Measurements from ENCODE around the gene FTCD. TPM values are rescaled to one million over a fixed set of nuclear protein-coding genes. Genes with fewer than 3 reads are reported as not detected.

FTCD gene
- total RNA-seq, 1 experiment from 2014 or later: 6.7 TPM

- peaks cover 15 to 32% of the 10 kb centered on the region in 2 experiments for H3K9me3 Mint-ChIP-seq
- H2BK15ac ChIP-seq (ENCODE audit: low read depth, low read length): no peak overlapping the region
- H3K27ac Mint-ChIP-seq: 0 out of 7 replicates have a peak overlapping the region, but pooled peaks of 1 of the 3 experiments have one; percentile 31
- H3K4me2 ChIP-seq (ENCODE audit: insufficient read depth, insufficient read length, low read length): no peak overlapping the region
- no peak overlapping the region for H3K18ac ChIP-seq (ENCODE audit: insufficient read length, low read depth, low read length)
- no peaks in the 10 kb centered on the region for H3K79me2 ChIP-seq (ENCODE audit: insufficient read depth, low read length)
- H3K36me3 Mint-ChIP-seq (ENCODE audit: insufficient read depth in 1 of 3, low read depth in 3 of 3): peaks cover 31 to 41% (median 34%) of the 10 kb centered on the region in 3 experiments
- TF ChIP-seq, protein P1, sequence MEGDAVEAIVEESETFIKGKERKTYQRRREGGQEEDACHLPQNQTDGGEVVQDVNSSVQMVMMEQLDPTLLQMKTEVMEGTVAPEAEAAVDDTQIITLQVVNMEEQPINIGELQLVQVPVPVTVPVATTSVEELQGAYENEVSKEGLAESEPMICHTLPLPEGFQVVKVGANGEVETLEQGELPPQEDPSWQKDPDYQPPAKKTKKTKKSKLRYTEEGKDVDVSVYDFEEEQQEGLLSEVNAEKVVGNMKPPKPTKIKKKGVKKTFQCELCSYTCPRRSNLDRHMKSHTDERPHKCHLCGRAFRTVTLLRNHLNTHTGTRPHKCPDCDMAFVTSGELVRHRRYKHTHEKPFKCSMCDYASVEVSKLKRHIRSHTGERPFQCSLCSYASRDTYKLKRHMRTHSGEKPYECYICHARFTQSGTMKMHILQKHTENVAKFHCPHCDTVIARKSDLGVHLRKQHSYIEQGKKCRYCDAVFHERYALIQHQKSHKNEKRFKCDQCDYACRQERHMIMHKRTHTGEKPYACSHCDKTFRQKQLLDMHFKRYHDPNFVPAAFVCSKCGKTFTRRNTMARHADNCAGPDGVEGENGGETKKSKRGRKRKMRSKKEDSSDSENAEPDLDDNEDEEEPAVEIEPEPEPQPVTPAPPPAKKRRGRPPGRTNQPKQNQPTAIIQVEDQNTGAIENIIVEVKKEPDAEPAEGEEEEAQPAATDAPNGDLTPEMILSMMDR (conservative IDR thresholded peaks at IDR 0.05): no peak
- no peak overlapping the region for H3K4ac ChIP-seq (ENCODE audit: low read depth, low read length)
- H4K5ac ChIP-seq (ENCODE audit: insufficient read length, low read depth, low read length): no peak overlapping the region
- H4K8ac ChIP-seq (replicated peaks; ENCODE audit: insufficient read length, low read depth, low read length): no peak overlapping the region
- H3T11ph ChIP-seq (ENCODE audit: low read length): no peak overlapping the region
- no CpG with 5 or more reads among the region's 32 CpGs for WGBS (ENCODE audit: extremely low coverage, insufficient read length, low lambda C conversion rate)
- no peak overlapping the region for H3K9ac ChIP-seq (ENCODE audit: extremely low read depth, insufficient read length, low read length)
- peak; percentile 20 for DNase-seq
- no peak overlapping the region for H3K14ac ChIP-seq (ENCODE audit: insufficient read depth, low read length)
- H3K79me1 ChIP-seq (ENCODE audit: insufficient read depth, low read depth, low read length, poor library complexity, severe bottlenecking): no peaks in the 10 kb centered on the region
- H2BK5ac ChIP-seq (ENCODE audit: insufficient read length, low read length): no peak overlapping the region
- no peak overlapping the region for H3K27ac ChIP-seq (ENCODE audit: insufficient read length, low read depth, low read length)
- no peaks in the 10 kb centered on the region for H3K4me1 ChIP-seq (ENCODE audit: insufficient read depth, low read length)
- no peak overlapping the region for H2BK20ac ChIP-seq (ENCODE audit: low read depth, low read length, poor library complexity, severe bottlenecking)
- H3K27me3 ChIP-seq (ENCODE audit: insufficient read depth, low read length): no peaks in the 10 kb centered on the region
- H4K91ac ChIP-seq (ENCODE audit: insufficient read length, low read depth, low read length): no peak overlapping the region
- no peak overlapping the region for H3K56ac ChIP-seq (ENCODE audit: insufficient read length, low read depth, low read length)
- no peak overlapping the region for H3K23ac ChIP-seq (ENCODE audit: insufficient read length, low read depth, low read length)
- no peak overlapping the region for H2AK5ac ChIP-seq (ENCODE audit: insufficient read length, low read length)
- no peaks in the 10 kb centered on the region for H3K9me3 ChIP-seq (ENCODE audit: control insufficient read depth, low read depth, low read length)
- no peak overlapping the region for H2BK12ac ChIP-seq (ENCODE audit: insufficient read length, low read depth, low read length)
- H3K27me3 Mint-ChIP-seq (ENCODE audit: low read depth): no peaks in the 10 kb centered on the region
- H3K4me1 Mint-ChIP-seq: no peaks in the 10 kb centered on the region
- no peaks in the 10 kb centered on the region for H3K23me2 ChIP-seq (ENCODE audit: insufficient read length, low read depth, low read length, poor library complexity, severe bottlenecking)
- H3K4me3 Mint-ChIP-seq: no peak overlapping the region
- H2AFZ ChIP-seq (ENCODE audit: low read length): no peak overlapping the region
- no peaks in the 10 kb centered on the region for H4K20me1 ChIP-seq (ENCODE audit: control insufficient read depth, insufficient read depth, insufficient read length)
- H2BK120ac ChIP-seq (ENCODE audit: low read depth, low read length, poor library complexity, severe bottlenecking): no peak overlapping the region
These were observed 4.7 kb upstream of the FTCD start for GRCh38 chr21:46159841-46160656.
